ENCODE data around the gene KCNAB2.

Gene KCNAB2

GRCh38 chr1:6093071-6093470, 47.4 kb downstream of the KCNAB2 start:
- Histone ChIP-seq H3K36me3 (ENCODE audit: control insufficient read depth, insufficient read depth, low read length) (no peaks in the 10 kb centered on the region), H3K4me1 (ENCODE audit: control insufficient read depth, insufficient read depth, low read length) (no peaks in the 10 kb centered on the region), H3K9ac (ENCODE audit: low read length) (no peak overlapping the region), H3K4me3 (ENCODE audit: low read length) (no peak overlapping the region), H3K27me3 (ENCODE audit: control insufficient read depth, insufficient read depth, low read length) (no peaks in the 10 kb centered on the region), H3K9me3 (ENCODE audit: control insufficient read depth, low read length) (no peaks in the 10 kb centered on the region)

- H3K36me3 ChIP-seq (ENCODE audit: control insufficient read depth, insufficient read depth, low read length), result no peaks in the 10 kb centered on the region
- no peak overlapping the region for H3K9ac ChIP-seq (ENCODE audit: low read length)
- no peaks in the 10 kb centered on the region for H3K27me3 ChIP-seq (ENCODE audit: control insufficient read depth, insufficient read depth, low read length)
- H3K9me3 ChIP-seq (ENCODE audit: control insufficient read depth, low read length), result no peaks in the 10 kb centered on the region
- no peaks in the 10 kb centered on the region for H3K4me1 ChIP-seq (ENCODE audit: control insufficient read depth, insufficient read depth, low read length)
- H3K4me3 ChIP-seq (ENCODE audit: low read length), result no peak overlapping the region
These were observed 47.9 kb downstream of the KCNAB2 start for GRCh38 chr1:6093611-6094010.

GRCh38 chr1:6094246-6094645, 48.6 kb downstream of the KCNAB2 start:
- no peak overlapping the region for H3K4me3 ChIP-seq (ENCODE audit: low read length)
- no peaks in the 10 kb centered on the region for H3K9me3 ChIP-seq (ENCODE audit: control insufficient read depth, low read length)
- H3K4me1 ChIP-seq (ENCODE audit: control insufficient read depth, insufficient read depth, low read length), result no peaks in the 10 kb centered on the region
- no peaks in the 10 kb centered on the region for H3K36me3 ChIP-seq (ENCODE audit: control insufficient read depth, insufficient read depth, low read length)
- H3K9ac ChIP-seq (ENCODE audit: low read length), result no peak overlapping the region
- H3K27me3 ChIP-seq (ENCODE audit: control insufficient read depth, insufficient read depth, low read length), result no peaks in the 10 kb centered on the region

- Histone ChIP-seq H3K4me3 (ENCODE audit: low read length) (no peak overlapping the region), H3K27me3 (ENCODE audit: control insufficient read depth, insufficient read depth, low read length) (no peaks in the 10 kb centered on the region), H3K4me1 (ENCODE audit: control insufficient read depth, insufficient read depth, low read length) (no peaks in the 10 kb centered on the region), H3K9ac (ENCODE audit: low read length) (no peak overlapping the region), H3K36me3 (ENCODE audit: control insufficient read depth, insufficient read depth, low read length) (no peaks in the 10 kb centered on the region), H3K9me3 (ENCODE audit: control insufficient read depth, low read length) (no peaks in the 10 kb centered on the region)
These were observed 49.3 kb downstream of the KCNAB2 start for GRCh38 chr1:6094801-6095505.

GRCh38 chr1:6095511-6096242, 50.0 kb downstream of the KCNAB2 start:
- H3K27me3 ChIP-seq (ENCODE audit: control insufficient read depth, insufficient read depth, low read length), result no peaks in the 10 kb centered on the region
- H3K4me1 ChIP-seq (ENCODE audit: control insufficient read depth, insufficient read depth, low read length), result no peaks in the 10 kb centered on the region
- no peak overlapping the region for H3K4me3 ChIP-seq (ENCODE audit: low read length)
- H3K9me3 ChIP-seq (ENCODE audit: control insufficient read depth, low read length), result no peaks in the 10 kb centered on the region
- no peaks in the 10 kb centered on the region for H3K36me3 ChIP-seq (ENCODE audit: control insufficient read depth, insufficient read depth, low read length)
- H3K9ac ChIP-seq (ENCODE audit: low read length), result no peak overlapping the region

GRCh38 chr1:6096243-6097116, 50.8 kb downstream of the KCNAB2 start:
- no peaks in the 10 kb centered on the region for H3K4me1 ChIP-seq (ENCODE audit: control insufficient read depth, insufficient read depth, low read length)
- H3K4me3 ChIP-seq (ENCODE audit: low read length), result no peak overlapping the region

GRCh38 chr1:6097117-6097595, 51.5 kb downstream of the KCNAB2 start:
- no peaks in the 10 kb centered on the region for H3K9me3 ChIP-seq (ENCODE audit: control insufficient read depth, low read length)
- H3K9ac ChIP-seq (ENCODE audit: low read length), result no peak overlapping the region
- H3K4me1 ChIP-seq (ENCODE audit: control insufficient read depth, insufficient read depth, low read length), result no peaks in the 10 kb centered on the region
- no peaks in the 10 kb centered on the region for H3K27me3 ChIP-seq (ENCODE audit: control insufficient read depth, insufficient read depth, low read length)
- H3K4me3 ChIP-seq (ENCODE audit: low read length), result no peak overlapping the region
- no peaks in the 10 kb centered on the region for H3K36me3 ChIP-seq (ENCODE audit: control insufficient read depth, insufficient read depth, low read length)

More at GRCh38 chr1:6096243-6097116, 50.8 kb downstream of the KCNAB2 start:
- H3K9ac ChIP-seq (ENCODE audit: low read length), result no peak overlapping the region
- H3K9me3 ChIP-seq (ENCODE audit: control insufficient read depth, low read length), result no peaks in the 10 kb centered on the region
- H3K36me3 ChIP-seq (ENCODE audit: control insufficient read depth, insufficient read depth, low read length), result no peaks in the 10 kb centered on the region
- H3K27me3 ChIP-seq (ENCODE audit: control insufficient read depth, insufficient read depth, low read length), result no peaks in the 10 kb centered on the region

- no peaks in the 10 kb centered on the region for H3K27me3 ChIP-seq (ENCODE audit: control insufficient read depth, insufficient read depth, low read length)
- no peaks in the 10 kb centered on the region for H3K4me1 ChIP-seq (ENCODE audit: control insufficient read depth, insufficient read depth, low read length)
- no peak overlapping the region for H3K4me3 ChIP-seq (ENCODE audit: low read length)
- no peaks in the 10 kb centered on the region for H3K9me3 ChIP-seq (ENCODE audit: control insufficient read depth, low read length)
- no peaks in the 10 kb centered on the region for H3K36me3 ChIP-seq (ENCODE audit: control insufficient read depth, insufficient read depth, low read length)
- H3K9ac ChIP-seq (ENCODE audit: low read length), result no peak overlapping the region
These were observed 52.1 kb downstream of the KCNAB2 start for GRCh38 chr1:6097824-6098223.

- H3K27me3 ChIP-seq (ENCODE audit: control insufficient read depth, insufficient read depth, low read length), result no peaks in the 10 kb centered on the region
- H3K4me3 ChIP-seq (ENCODE audit: low read length), result no peak overlapping the region
These were observed 52.9 kb downstream of the KCNAB2 start for GRCh38 chr1:6098303-6099215.

GRCh38 chr1:6099297-6099696, 53.6 kb downstream of the KCNAB2 start:
- Histone ChIP-seq H3K9me3 (ENCODE audit: control insufficient read depth, low read length) (no peaks in the 10 kb centered on the region), H3K4me1 (ENCODE audit: control insufficient read depth, insufficient read depth, low read length) (no peaks in the 10 kb centered on the region), H3K9ac (ENCODE audit: low read length) (no peak overlapping the region), H3K27me3 (ENCODE audit: control insufficient read depth, insufficient read depth, low read length) (no peaks in the 10 kb centered on the region), H3K36me3 (ENCODE audit: control insufficient read depth, insufficient read depth, low read length) (no peaks in the 10 kb centered on the region), H3K4me3 (ENCODE audit: low read length) (no peak overlapping the region)

More at GRCh38 chr1:6098303-6099215, 52.9 kb downstream of the KCNAB2 start:
- no peaks in the 10 kb centered on the region for H3K4me1 ChIP-seq (ENCODE audit: control insufficient read depth, insufficient read depth, low read length)
- no peaks in the 10 kb centered on the region for H3K9me3 ChIP-seq (ENCODE audit: control insufficient read depth, low read length)
- no peaks in the 10 kb centered on the region for H3K36me3 ChIP-seq (ENCODE audit: control insufficient read depth, insufficient read depth, low read length)
- no peak overlapping the region for H3K9ac ChIP-seq (ENCODE audit: low read length)
